HuH-7.5 (cell line): Measurements from ENCODE around the gene RNF6.
A peak's percentile ranks its signal among the peaks of the same experiment; 100 is the strongest.

ENCODE experiments used
- DNase-seq: peaks from one replicate; pipeline ENCODE4 v3.0.0; 2011; ENCODE audit warnings: low spot score

The RNF6 gene

DNA sequence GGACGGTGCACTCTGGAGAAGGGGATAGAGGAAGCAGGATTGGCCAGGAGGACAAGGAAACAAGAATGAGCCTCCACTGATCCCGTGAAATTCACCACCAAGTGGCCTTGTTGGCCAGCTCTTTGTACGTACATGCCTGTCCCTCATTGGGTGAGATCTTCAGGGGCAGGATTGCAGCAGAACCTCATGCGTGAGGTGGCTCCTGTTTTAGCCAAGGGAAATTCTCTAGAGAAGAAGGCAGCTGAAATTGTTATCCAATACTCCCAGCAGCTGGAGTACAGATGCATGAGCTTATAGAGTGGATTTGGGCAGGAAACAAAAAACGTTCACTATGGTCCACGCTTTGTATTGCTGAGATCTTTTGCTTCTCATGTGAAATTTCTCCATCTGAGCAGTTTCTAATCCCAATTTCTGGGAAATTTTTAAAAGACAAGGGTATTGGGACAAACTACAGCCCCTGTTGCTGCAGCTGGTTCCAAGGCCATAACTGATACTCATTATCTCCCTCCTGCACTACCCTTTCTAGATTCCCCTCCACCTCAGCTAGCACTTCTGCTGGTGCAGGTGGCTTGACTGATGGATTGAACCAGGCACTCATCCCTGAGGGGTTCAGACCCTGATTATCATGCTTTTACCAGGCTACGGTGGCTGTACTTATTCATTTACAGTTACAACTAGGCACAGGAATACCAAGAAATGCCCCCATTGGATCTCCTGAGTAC lies 3.9 kb upstream of the RNF6 start:
- no peak for DNase-seq

DNA sequence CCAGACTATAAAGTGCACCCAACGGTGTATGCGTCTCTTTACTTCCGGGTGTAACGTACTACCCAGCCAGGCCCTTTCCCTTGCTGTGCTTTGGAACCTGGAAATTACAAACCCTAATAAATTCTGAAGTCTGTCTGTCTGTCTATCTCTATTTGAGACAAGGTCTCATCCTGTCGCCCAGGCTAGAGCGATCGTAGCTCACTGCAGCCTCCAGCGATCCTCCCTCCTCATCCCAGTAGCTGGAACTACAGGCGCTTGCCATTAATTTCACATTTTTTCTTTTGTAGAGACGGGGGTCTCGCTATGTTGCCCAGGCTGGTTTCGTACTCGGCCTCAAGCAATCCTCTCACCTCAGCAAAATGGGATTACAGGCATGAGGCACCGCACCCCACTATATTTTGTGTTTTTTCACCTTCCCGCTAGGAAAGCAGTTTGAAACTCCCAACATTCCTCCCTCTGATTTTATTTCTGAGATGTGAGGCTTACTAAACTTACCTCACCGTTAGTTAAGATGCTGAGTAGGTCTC lies 469 bp upstream of the RNF6 start:
- DNase-seq: peak; percentile 29

DNA sequence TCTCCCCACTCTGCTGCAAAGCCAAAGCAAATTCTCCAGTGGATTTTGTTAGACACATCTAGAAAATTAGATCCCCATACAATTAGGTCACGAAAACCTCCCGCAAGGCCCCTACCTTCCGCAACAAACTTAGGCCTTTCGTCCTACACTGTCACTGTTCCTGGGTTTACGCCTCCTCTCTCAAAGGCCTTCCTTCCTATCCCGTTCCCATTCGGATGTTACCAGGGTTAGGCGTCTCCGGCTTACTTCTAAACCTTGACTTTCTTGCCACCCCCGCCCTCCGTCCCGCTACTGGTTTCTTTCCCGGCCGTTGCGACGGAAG lies 754 bp downstream of the RNF6 start:
- no peak for DNase-seq

DNA sequence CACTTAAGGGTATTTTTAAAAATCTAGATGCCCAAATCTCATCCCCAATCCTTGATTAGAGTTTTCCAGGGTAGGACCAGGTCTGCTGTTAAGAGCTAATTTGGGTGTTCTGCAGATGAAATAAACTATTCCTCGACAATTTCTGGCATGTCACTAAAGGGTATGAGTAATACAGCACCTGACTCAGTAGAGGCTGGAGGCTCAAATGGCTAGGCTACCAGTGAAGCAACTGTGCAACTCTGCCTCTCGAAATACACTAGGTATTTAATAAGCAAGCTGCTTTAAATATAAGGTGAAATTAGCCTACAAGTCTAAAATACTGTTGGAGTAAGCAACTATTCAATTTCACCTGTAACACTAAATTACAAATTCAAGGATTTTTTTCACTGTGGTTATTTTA lies 1.5 kb downstream of the RNF6 start:
- DNase-seq: no peak

DNA sequence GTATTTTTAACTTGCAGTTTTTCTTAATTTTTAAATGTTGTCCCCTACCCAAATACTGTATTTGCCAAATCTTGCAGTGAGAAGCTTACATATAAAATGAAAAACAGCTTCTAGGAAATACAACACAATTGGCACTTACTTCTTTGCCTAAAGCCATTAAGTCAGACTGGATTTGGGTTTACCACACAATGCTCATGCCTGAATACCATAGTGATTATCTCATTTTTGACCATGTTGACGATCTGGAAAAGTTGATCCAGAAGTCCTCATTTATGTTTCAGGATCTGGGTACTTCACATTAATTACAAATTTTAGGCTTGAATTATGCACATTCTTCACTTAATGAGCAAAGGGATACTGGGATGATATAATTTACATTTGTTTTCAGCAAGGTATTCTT lies 2.4 kb downstream of the RNF6 start:
- DNase-seq: no peak

DNA sequence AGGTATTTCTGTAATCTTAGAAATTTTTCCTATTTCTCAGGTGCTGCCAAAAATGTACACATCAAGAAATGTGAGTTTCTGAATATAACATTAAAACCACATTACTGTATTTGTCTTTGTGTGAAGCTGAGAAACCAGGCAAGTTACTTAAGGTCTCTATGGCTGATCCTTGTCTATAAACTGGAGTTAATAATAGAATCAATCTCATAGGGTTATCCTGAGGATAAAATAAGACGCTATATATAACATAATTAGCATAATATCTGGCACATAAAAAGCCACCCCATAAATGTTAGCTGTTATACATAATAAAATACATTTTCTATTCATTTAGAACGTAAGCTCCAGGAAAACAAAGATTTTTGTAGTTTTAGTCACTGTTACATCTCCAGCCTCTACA lies 6.1 kb downstream of the RNF6 start:
- DNase-seq: no peak

DNA sequence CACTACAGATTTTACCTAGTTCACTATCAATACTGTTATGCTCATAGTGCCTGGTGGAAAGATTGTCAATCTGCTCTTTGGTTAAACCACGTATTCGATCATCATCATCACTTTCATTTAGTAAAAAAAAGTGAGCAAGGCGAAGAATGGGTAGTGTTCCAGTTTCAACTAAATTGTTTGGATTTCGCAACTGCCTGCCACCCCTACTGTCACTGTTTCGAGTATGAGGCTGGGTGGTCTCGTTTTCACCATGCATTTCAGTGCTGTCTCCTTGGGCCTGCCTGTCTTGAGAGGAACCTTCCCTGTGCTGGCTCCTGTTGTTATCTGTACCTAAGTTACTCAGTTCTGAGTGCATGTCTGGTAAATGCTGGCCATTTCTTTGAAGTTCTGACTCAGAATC lies 8.1 kb downstream of the RNF6 start:
- DNase-seq: no peak

DNA sequence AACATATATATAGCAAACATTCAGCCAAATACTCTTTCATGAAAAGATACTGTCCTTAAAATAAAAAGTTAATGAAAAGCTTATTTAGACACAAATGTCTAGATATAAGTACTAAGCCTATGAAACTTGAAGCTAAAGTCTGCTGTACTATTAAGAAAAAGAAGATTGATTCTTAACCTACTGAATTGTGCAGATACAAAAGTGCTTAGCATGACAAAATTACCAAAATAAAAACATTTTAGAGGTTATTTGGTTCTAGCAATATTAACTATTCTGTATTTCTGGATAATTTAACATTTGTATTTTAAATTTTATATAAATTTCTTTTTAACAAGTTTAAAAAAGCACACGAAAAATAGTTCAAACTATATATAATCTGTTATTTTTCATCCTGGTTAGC lies 8.8 kb downstream of the RNF6 start:
- no peak for DNase-seq

DNA sequence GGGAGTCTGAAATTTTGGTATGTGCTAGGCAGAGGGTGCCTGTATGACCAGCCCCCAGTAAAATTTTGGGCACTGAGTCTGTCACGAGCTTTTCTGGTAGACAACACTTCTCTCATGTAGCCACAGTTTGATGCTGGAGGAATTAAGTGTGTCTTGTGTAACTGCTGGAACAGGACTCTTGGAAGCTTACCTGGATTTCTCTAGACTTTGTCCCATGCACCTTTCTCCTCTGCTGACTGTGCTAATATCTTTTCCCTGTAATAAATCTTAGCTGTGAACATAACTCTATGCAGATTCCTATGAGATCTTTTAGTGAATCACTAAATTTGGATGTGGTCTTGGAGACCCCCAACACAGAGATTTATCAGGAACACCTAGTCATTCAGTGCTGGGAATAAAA lies 13.8 kb downstream of the RNF6 start:
- no peak for DNase-seq

DNA sequence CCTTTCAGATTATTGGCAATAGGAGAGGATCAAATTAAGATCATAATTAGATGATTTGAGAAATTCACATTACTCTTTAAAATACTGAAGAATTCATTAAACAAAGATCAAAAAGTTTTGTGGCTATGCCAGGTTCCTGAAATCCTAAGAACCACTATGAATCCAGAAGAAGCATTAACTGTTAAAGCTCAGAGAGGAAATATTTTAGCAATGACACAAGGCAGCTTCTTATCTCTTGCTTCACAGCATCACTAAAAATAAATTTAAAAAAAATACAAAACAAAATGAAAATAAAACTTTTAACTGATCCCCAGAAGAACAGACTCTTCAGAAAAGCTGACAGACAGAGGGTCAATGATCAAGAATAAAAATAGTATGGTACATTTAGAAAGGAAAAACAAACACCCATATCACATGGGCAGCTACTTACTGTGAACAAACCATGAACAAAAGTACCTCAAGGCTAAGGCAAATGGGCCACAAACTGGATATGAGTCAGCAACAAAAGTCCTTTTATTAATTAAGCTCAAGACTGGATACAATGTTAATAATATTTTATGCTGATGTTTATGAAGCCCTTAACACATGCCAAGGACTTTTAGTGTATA lies 19.6 kb downstream of the RNF6 start:
- no peak for DNase-seq

DNA sequence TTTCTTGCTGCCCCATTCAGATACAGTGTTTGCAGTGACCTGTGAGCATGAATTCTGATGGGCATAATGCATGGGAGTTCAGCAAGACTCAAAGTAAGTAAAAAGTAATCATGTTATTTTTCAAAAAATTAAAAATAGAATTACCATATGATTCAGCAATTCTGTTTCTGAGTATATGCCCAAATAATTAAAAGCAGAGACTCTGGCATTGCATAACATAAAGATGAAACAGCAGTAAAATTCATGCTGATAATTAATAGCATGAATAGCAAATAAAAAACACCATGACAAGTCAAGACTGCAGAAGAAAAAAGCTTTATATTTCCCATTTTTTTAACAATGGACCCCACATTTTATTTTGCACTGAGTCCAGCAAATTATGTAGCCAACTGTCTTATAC lies 21.3 kb downstream of the RNF6 start:
- DNase-seq: no peak

DNA sequence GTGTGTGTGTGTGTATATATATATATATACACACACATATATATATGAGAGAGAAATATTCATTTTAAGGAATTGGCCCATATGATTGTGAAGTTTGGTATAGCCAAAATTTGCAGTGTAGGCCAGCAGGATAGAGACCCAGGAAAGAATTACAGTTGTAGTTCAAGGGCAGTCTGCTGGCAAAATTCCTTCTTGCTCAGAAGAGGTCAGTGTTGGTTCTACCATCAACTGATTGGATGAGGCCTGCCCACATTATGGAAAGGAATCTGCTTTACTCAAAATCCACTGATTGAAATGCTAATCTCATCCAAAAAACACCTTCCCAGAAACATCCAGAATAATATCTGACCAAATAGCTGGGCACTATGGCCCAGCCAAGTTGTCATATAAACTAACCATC lies 24.0 kb downstream of the RNF6 start:
- no peak for DNase-seq

DNA sequence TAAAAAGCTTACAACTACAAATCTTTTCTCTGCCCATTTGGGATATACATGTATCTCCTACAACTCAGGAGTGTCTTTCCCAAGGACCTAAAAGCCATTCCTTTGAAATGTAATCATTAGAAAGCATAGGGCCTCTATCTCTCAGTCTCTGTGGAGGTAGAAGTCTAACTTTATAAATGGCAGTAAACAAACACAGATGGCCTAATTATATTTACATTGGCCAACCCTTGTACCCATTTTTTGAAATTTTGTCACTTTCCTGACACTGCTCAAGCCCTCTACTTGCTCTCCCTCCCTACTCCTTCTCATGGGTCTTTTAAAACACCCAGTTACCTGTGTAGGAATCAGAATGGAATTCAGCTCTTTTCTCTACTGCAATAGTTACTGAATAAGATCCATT lies 24.8 kb downstream of the RNF6 start:
- DNase-seq: no peak

DNA sequence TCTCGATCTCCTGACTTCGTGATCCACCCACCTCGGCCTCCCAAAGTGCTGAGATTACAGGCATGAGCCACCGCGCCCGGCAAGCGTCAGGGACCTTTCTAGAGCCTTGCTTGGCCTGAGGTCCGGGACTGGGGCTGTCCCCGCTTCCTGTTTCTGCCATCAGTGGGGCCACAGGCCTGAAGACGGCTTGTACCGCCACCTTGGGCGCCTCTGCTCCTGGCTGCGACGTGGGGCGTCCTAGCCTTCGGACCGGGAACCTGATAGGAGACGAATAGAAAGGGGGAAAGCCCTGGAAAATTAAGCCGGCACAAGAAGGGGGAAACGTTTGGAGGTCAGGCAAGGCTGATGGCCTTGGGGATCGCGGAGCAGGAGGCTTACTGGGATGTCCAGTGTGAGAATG lies 35.1 kb downstream of the RNF6 start:
- no peak for DNase-seq

DNA sequence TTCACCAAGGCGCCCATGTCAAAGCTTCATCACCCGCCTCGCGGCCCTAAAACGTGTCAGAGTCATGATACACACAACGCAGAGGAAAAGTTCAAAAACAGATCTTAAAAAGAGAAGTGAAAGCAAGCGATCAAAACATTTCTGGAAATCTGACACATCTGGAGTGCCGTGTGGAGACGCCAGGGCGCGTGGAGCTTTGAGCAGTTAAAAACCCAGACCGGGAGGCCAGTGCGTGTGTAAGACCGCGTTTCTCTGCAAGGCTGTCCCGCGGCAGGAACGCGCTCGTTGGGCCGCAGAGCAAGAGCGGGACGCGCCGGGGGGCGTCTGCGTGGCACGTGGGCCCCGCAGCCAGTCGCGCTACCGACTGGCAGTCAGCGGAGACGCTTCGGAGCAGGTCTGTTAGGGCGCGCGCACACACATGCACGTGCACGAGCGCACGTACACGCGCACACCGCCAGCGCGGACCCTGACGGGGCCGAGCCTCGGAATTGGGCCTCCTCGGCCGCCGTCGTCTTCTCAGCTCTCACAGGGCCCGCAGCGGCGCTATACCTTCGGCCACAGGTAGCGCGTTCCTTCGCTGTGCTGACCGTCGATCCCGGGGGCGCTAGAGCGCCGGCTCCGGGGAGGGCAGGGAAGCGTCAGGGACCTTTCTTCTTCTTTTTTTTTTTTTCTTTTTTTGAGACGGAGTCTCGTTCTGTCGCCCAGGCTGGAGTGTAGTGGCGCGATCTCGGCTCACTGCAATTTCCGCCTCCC lies 35.8 kb downstream of the RNF6 start:
- DNase-seq: peak; percentile 56

DNA sequence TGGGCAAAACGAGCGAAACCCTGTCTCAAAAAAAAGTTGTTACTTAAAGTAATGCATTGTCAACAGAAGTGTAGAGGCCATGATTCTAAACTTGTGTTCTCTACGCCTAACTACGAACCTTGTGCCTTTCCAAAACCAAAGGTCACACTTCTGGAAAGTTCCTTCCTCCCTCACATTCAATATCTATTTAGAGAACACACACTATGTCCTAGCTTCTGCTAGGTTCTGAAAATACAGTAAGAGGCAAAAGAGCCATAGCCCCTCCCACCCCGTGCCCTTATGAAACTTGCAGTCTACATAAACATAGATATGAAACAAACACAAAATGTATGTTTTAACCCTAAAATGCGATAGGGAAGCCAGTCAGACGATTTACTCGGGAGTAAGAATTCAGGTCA lies 36.4 kb downstream of the RNF6 start:
- no peak for DNase-seq

DNA sequence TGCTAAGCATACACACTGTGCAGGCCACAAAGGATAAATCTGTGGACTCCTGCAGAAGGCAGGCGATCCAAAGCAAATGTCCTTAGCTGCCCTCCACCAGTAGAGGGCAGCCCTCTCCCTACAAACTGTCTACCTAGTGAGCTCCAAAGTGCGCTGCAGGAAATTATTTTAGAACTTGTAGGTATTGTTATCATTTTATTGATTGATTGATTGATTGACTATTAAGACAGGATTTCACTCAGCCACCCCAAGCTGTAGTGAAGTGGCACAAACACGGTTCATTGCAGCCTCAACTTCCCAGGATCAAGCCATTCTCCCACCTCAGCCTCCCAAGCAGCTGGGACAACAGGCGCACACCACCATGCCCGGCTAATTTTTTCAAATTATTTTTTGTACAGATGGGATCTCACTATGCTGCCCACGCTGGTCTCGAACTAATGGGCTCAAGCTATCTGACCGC lies 37.3 kb downstream of the RNF6 start:
- DNase-seq: peak; percentile 22

DNA sequence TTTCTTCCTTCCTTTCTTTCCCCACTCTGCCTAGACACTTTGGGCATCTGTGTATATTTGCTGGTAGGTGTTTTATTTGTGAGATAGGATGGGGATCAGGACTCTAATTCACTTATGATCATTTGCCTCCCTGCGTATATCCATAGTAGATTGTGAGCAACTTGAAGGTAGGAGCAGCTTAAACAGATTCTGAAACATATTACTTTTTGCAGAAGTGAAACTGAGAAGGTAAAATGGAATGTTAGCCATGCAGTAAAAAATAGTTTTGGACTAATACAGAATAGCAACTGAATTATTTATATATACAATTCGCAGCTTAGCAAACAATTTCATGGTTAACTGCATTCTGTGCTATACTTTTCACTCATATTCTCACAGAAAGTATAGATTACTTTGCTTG lies 38.7 kb downstream of the RNF6 start:
- no peak for DNase-seq

DNA sequence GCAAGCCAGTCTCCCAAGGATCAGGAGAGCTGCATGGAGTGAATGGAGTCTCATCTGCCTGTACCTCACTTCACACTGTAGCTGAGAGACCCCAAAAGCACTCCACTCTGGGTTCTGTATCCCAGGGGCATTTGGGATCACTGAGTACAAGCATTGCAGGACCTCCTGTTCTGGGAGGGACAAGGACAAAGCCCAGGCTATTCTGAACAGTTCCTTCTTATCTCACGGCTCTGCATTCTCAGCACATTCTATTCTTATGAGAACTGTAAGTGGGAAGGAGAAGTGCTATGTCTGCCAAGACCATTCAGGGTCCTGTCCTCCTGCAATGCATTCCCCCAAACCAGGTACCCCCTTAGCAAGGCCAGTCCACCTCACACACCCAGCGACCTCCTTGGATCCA lies 42.8 kb downstream of the RNF6 start:
- no peak for DNase-seq

DNA sequence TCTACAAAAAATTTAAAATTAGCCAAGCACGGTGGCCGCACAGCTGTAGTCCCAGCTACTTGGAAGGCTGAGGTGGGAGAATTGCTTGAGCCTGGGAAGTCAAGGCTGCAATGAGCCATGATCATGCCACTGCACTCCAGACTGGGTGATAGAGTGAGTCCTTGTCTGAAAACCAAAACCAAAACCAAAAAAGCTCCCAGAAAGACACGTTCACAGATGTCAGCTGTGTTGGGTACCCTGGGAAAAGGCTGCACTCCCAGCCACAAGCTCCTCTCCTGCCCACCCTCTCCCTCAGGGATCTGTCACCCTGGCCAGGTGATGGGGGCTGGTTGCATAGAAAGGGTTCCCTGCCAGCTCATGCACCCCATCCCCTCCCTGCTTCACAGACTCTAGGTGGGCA lies 53.3 kb downstream of the RNF6 start:
- no peak for DNase-seq

DNA sequence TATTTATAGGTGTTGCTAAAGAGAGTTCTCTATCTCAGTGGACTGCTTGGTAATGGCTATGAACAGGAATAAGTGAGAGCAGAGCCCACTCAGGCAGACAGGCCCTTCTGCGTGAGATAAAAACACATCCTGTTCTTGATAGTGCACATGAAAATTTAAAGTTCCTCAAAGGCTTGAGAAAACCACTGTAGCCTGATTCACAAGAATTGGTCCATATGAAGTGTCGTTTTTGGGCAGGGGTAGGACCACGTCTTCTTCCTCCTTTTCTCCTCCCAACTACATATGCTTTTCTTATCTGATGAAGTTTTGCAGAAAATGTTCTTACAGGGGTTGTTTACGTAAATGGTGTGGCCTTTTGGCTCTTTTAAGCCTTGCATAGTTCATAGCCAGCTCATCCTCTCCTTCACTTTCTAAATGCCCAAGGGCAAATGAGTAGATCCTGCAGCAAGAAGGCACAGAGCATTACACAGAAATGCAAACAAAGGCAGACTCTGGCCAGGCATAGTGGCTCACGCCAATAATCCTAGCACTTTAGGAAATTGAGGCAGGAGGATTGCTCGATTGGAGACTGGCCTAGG lies 53.8 kb downstream of the RNF6 start:
- no peak for DNase-seq

DNA sequence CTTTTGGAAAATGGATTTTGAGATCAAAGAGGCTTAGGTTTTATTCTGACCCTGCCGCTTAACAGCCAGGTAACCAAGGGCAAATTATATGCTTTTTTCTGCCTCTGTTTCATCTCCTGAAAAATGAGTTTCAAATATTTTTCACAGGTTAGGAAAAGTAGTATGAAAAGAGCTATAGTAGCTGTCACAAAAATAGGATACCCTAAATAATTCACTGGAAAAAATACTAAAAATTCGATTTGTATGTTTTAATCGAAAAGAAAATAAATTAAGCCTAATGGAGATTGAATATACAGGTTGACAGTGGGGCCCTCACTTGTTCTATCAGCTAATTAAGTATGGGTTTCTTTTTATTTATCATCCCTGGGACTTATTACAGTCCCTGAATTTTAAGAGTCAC lies 58.3 kb downstream of the RNF6 start:
- DNase-seq: no peak
